HG02623 (cell line): ENCODE measurements around the gene TCF7L2.

Experiments used
- ATAC-seq: cut with Tn5 transposase; IDR thresholded peaks from one replicate; pipeline ENCODE4 v1.9.1; 2021; ENCODE audit warnings: moderate library complexity; ENCODE audit not compliant: unreplicated experiment

Gene TCF7L2

DNA sequence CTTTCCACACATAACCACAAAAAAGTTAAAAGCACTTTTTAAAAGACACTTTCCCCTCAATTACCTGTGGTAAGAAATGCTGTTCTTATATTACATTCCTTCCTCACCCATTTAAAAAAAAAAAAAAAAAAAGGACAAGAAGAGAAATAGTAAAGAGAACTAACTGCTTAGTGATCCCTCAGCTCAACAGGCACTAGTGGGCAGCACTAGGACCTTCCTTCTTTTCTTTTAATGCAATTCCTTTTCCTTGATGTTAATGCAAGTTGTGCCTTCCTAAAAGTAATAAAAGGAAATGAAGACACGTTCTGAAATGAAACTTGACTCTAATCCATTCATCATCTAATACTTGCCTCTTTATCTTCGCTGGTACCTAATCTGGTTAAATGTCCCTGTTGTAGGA, 189.7 kb downstream of the TCF7L2 start:
- ATAC-seq: no peak

GRCh38 chr10:113140143-113141011, 190.3 kb downstream of the TCF7L2 start:
- ATAC-seq: no peak

DNA sequence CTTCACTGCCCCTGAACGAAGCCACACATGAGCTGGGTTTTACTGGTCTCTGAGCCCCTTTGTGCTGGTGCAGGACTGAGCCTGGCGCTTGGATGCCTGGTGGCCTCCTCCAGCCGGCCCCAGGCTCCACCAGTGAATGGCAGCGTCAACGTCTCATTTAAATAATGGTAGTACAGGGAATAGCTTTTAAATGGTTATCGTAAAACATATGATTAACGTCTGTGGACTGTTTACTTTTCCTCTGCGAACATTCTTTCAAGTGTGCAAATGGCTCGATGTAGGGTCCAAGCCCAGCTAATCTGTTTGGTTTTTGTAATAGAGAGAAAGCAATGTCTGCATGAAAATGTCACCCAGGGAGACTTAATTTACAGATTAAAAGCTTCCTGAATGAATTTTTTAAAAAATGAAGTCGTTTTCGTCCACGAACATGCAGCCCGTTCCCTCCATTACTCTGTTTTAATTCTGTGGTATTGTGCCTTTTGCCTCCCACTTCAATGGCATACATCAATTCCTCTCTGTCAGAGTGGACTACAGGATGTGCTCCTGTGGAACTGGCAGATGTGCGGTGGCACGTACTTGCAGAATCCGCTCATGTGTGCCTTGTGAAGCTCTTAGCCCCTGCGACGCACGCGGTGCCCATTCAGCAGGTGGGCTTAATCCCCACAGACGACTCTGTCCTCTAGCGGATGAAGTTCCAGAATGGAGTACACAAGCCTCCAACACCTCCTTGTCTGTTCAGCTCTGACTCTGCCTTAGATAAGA, 192.7 kb downstream of the TCF7L2 start:
- ATAC-seq: no peak

- ATAC-seq: no peak
These were observed 194.5 kb downstream of the TCF7L2 start for GRCh38 chr10:113144576-113144975.

DNA sequence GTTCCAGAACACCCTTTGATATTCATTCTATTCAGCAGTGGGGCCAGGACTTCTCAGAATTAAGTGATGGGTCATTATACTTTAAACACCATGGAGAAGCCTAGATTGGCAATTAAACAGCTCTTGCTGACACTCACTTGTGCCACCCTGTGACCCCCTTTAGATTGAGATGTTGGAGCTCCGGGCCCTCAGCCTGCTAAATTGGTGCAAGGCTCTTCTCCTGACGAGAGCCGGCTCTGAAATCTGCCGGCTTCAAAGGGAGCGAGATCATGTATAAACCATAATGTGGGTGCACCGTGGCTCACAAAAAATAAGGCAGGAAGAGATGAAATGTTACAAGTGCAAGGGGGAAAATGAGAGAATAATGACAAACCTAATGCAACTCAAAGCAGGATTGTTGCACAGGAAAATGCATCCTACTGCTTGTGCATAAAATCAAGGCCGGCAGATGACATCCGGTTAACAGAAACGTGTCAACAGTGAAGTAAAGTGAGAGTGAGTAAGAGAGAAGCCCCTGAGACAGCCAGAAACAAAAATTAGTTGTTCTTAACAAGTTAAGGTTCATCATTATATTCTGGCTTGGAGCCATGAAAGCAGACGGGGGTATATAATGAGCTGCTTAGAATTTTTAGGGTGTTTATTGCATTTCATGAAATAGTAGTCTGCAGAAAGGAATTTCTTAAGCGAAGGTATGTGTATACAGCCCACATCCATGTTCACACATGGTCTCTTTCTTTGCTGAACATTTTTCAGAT, 198.2 kb downstream of the TCF7L2 start:
- ATAC-seq: no peak

- ATAC-seq: no peak
These were observed 198.9 kb downstream of the TCF7L2 start for GRCh38 chr10:113148901-113149300.

DNA sequence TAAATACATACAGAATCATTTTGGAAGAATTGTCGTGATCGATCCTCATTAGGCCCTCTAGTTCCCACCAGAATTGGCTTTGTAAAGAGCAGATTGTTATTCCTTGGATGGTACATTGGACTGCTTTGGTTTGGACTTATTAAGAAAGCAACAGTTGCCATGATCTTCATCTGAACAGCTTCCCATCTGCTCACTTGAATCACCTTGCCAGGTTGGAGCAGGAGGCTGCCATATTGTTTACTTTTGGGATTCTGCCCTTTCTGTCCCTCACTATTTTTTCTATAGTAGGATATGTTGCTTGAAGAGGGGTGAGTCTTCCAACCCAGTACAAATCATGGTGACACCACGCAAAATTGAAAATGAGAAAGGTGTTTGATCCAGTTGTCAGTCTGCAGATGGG, 199.6 kb downstream of the TCF7L2 start:
- ATAC-seq: no peak

DNA sequence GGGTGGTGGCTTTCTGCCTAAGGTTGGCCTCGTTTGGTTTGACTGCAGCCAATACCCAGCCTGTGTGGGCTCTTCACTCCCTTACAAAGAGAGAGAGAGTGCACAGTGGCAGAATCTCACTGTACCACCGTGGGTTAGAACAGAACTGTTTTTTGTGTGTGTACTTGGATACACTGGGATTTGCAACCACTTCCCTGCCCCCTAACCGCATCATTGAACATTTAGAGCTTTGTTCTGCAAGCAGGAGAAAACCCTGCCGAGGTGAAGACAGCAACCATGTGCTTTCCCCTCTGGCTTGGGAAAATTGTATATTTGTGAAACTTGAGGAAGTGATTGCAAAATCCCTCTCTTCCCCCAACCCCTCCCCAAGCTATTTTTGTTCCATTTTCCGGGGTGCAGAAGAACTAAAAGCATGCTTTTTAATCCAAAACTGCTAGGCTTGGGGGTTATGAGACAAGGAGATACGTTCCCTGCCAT, 201.2 kb downstream of the TCF7L2 start:
- ATAC-seq: no peak

DNA sequence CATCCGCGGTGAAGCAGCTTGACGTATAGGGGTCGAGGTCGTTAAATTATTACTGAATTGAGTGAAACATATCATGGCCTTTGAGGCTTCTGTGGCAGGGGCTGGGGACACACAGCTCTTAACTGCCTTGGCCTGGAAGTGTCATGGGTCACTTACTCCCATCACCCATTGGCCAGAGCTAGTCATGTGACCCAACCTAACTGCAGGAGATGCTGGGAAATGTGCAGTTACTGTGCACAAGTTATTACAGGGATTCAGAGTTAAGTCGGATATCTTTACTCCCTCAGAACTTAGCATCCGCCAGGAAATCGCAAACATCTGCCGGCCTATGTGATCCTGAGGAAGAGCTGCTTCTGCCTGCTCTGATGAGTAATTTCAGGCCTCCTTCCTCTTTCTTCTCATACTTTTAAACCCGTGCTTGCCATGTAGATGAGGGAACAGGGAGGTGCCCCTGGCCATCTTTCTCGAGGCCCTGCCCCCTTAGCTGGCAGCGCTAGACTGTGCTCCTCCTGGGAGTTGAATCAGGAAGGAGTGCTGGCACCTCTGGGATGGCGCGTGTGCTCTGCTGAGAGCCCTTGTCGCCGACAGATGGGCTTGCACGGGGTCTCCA, 203.6 kb downstream of the TCF7L2 start:
- ATAC-seq: no peak

DNA sequence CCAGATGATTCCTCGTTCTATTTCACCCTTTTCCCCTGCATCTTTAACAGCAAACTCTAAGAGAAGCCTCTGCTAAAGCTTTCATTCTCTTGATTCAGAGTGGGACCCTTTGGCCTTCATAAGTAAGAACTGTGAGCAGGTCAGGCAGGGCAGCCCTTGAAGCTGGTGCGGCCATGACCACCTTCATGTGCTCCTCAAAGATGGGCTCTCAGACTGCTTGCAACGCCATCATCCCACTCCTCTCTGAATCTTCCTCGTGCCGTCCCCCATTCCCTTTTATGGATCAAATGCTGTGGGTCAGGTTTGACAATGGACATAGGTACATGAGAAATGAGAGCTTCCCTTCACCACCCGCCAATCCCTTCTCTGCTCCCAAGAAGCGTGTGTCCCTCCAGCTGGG, 207.4 kb downstream of the TCF7L2 start:
- ATAC-seq: no peak

DNA sequence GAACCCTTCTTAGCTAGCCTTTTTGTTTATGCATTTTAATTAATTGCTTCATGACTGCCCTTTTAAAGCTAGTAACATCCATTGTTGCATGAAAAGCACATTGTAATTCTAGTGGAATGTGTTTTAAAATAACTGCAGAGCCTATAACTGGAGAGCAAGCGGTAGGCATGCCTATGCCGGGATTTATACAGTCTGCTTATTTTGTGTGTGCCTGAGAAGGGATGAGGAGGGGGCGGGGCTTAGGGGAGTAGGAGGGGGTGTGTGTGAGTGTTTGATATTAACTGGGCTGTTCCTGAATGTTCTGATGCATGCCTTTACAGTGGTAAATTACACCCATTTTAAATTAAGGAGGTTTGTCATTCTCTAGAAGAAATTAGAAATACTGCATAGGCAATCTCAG, 208.1 kb downstream of the TCF7L2 start:
- no peak for ATAC-seq

- no peak for ATAC-seq
These were observed 209.5 kb downstream of the TCF7L2 start for GRCh38 chr10:113159563-113159962.

GRCh38 chr10:113160641-113161040, 210.6 kb downstream of the TCF7L2 start:
- no peak for ATAC-seq

GRCh38 chr10:113161066-113161465, 211.0 kb downstream of the TCF7L2 start:
- no peak for ATAC-seq

DNA sequence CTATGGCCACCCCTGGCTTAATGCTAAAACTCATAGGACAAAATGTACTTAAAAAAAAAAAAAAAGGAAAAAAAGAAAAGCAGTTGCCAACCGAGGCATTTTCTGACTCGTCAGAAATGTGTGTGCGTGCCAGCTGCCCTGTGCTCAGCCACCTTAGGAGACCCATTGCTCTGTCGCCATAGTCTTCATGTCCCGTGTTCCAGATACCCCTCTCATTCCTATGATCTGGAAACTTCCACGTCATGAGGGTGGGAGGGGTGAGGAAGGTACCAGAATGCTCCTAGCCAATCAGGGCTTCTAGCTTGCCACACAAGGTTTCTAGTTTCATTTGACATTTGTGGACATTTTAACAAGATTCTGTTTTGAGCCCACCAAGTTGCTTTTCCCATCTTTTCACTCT, 212.9 kb downstream of the TCF7L2 start:
- no peak for ATAC-seq

GRCh38 chr10:113165673-113166072, 215.6 kb downstream of the TCF7L2 start:
- no peak for ATAC-seq

- no peak for ATAC-seq
These were observed 217.7 kb downstream of the TCF7L2 start for GRCh38 chr10:113167702-113168101.

DNA sequence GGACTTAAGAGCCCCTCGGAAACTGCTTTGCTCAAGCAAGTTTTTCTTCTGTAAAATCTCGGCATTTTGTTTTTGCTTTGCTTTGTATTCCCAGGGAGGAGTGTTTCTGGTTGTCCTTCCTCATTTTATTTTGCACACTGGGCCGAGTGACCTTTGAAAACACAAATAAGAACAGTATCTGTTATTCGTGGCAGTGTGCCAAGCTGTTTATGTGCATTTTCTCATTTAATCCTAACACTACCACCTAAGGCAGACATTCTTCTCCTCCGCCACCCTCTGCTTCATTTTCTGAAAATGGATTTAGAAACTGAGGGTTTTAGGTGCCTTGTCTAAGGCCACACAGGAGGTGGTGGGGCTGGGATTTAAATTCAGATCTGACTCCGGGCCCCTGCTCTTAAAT, 218.5 kb downstream of the TCF7L2 start:
- no peak for ATAC-seq

GRCh38 chr10:113169111-113169510, 219.1 kb downstream of the TCF7L2 start:
- ATAC-seq: no peak

GRCh38 chr10:113169853-113170460, 219.9 kb downstream of the TCF7L2 start:
- peak; percentile 90 for ATAC-seq
